ENCODE results near the gene RAET1L. TPM values are rescaled to one million over a fixed set of nuclear protein-coding genes. Genes with fewer than 3 reads are reported as not detected.
A peak's percentile ranks its signal among the peaks of the same experiment; 100 is the strongest.

Gene RAET1L, protein sequence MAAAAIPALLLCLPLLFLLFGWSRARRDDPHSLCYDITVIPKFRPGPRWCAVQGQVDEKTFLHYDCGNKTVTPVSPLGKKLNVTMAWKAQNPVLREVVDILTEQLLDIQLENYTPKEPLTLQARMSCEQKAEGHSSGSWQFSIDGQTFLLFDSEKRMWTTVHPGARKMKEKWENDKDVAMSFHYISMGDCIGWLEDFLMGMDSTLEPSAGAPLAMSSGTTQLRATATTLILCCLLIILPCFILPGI
- total RNA-seq = not detected in 2 replicates
- total RNA-seq (2013) = not detected
- not detected in 2 replicates for polyA plus RNA-seq
- not detected in 2 replicates for polyA minus RNA-seq

DNA sequence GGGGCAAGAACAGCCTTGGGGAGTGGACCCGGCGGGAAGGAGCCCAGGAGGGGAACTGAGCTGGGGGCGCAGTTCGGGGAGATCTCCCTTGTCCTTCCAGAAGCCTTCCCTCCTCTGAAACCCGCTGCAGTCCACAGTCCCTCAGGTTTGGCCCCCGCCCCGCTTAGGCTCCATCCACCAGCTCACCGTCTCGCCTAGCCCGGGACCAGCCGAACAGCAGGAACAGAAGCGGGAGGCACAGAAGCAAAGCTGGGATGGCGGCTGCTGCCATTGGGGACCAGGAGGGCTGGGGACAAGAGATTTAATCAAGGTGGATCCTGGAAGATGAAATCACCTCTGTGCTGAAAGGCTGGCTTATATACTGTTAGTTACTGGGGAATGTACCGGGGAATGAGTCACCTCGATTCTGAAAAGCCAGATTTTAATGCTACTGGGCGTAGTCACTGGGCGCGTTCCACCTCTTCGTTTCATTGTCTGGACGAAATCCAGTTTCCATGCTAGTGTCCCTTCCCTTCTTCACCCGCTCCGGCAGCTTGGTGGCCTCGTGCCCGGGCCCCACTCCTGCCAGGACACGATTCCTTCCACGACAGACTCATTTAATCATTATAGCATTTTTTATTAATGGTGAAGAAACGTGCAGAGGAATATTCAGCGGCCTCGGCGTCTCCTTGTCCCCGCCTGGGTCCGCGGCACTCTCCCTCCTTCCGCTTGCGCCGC, at the start of gene RAET1L:
RAET1L (minus strand) TSS at position 332 of the 717 bp plus-strand sequence; CDS start at position 271, 61 bp downstream.
- no peaks in the 10 kb centered on the region for H4K20me1 ChIP-seq (ENCODE audit: control insufficient read depth, insufficient read depth, low read length, poor library complexity, severe bottlenecking)
- ChIA-PET POLR2A (interaction anchor here (0.6 kb wide), 1 partner anchor 1423 kb away, joined by 8 read pairs; no protein-coding TSS in a partner anchor), CTCF (interaction anchor here (2.1 kb wide), 1 partner anchor 9 kb away, joined by 6 read pairs; no protein-coding TSS in a partner anchor)
- no peak within 1 kb of the TSS for H3K27ac ChIP-seq (ENCODE audit: low read length in 2 of 2)
- Mint-ChIP-seq H3K27ac (no peak within 1 kb of the TSS), H3K4me1 (peaks cover 31% of the 10 kb centered on the region), H3K27me3 (peaks cover 43% of the 10 kb centered on the region), H3K9me3 (ENCODE audit: insufficient read depth) (no peaks in the 10 kb centered on the region), H3K4me3 (peak within 1 kb of the TSS; percentile 68)
- no peaks in the 10 kb centered on the region for H3K79me2 ChIP-seq (ENCODE audit: control insufficient read depth, insufficient read depth, low read length)
- no peak for ATAC-seq (ENCODE audit: low read depth)
- peak within 1 kb of the TSS; percentile 30 for H2AFZ ChIP-seq (ENCODE audit: insufficient read depth, low read depth, low read length, poor library complexity, severe bottlenecking)
- peak within 1 kb of the TSS; percentile 71 for H3K4me2 ChIP-seq (replicated peaks; ENCODE audit: low read depth, low read length, poor library complexity, severe bottlenecking)
- no peak for DNase-seq
- intact Hi-C loops (cut with micrococcal nuclease) = no loop called here
- TF ChIP-seq, protein P1, sequence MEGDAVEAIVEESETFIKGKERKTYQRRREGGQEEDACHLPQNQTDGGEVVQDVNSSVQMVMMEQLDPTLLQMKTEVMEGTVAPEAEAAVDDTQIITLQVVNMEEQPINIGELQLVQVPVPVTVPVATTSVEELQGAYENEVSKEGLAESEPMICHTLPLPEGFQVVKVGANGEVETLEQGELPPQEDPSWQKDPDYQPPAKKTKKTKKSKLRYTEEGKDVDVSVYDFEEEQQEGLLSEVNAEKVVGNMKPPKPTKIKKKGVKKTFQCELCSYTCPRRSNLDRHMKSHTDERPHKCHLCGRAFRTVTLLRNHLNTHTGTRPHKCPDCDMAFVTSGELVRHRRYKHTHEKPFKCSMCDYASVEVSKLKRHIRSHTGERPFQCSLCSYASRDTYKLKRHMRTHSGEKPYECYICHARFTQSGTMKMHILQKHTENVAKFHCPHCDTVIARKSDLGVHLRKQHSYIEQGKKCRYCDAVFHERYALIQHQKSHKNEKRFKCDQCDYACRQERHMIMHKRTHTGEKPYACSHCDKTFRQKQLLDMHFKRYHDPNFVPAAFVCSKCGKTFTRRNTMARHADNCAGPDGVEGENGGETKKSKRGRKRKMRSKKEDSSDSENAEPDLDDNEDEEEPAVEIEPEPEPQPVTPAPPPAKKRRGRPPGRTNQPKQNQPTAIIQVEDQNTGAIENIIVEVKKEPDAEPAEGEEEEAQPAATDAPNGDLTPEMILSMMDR (IDR thresholded peaks at IDR 0.05) = no peak
- no peak for TF ChIP-seq EZH2 (IDR thresholded peaks at IDR 0.05; ENCODE audit: borderline replicate concordance, insufficient read depth, low read depth, low read length, poor library complexity, severe bottlenecking)
- H3K9me3 ChIP-seq (ENCODE audit: control extremely low read depth in 1 of 3, control insufficient read depth in 2 of 3, insufficient read depth in 1 of 3, low read length in 2 of 3) = peaks cover 0 to 11% (median 0%) of the 10 kb centered on the region in 3 donors
- peaks cover 32 to 35% of the 10 kb centered on the region in 2 donors for H3K4me1 ChIP-seq (ENCODE audit: control insufficient read depth in 2 of 2, insufficient read depth in 2 of 2, low read length in 2 of 2)
- H3K36me3 ChIP-seq (replicated peaks in 1 of 2; ENCODE audit: control extremely low read depth in 1 of 2, control insufficient read depth in 1 of 2, extremely low read depth in 1 of 2, insufficient read depth in 2 of 2, low read length in 1 of 2) = no peaks in the 10 kb centered on the region
- H3K4me3 ChIP-seq (ENCODE audit: control extremely low read depth in 1 of 5, extremely low read depth in 1 of 5, insufficient read depth in 1 of 5, low read depth in 2 of 5, low read length in 4 of 5) = peak within 1 kb of the TSS in 3 of 5 experiments; percentile 11 to 29 (median 20)
- WGBS (ENCODE audit: insufficient coverage) = 9% methylated on average over 30 of the region's 36 CpGs
- peaks cover 0 to 46% (median 33%) of the 10 kb centered on the region in 4 experiments for H3K27me3 ChIP-seq (replicated peaks in 1 of 4; ENCODE audit: control extremely low read depth in 1 of 4, control insufficient read depth in 3 of 4, insufficient read depth in 4 of 4, low read length in 3 of 4)
- H3K9ac ChIP-seq (ENCODE audit: low read length) = peak within 1 kb of the TSS; percentile 39

Measured in B cell (primary cell).